ENCODE data around the gene TFG.
A peak's percentile ranks its signal among the peaks of the same experiment; 100 is the strongest.

TFG gene

GRCh38 chr3:100708644-100708988, 678 bp upstream of the TFG start:
- DNase-seq = no peak

GRCh38 chr3:100709842-100710260, 557 bp downstream of the TFG start:
- peak; percentile 4 for DNase-seq

GRCh38 chr3:100710261-100710968, 1.1 kb downstream of the TFG start:
- DNase-seq = no peak

GRCh38 chr3:100715176-100715575, 5.9 kb downstream of the TFG start:
- DNase-seq = no peak

GRCh38 chr3:100717063-100717462, 7.8 kb downstream of the TFG start:
- no peak for DNase-seq

GRCh38 chr3:100717637-100718487, 8.6 kb downstream of the TFG start:
- DNase-seq = no peak

- DNase-seq = no peak
These were observed 9.8 kb downstream of the TFG start for GRCh38 chr3:100719136-100719535.

GRCh38 chr3:100720426-100720825, 11.1 kb downstream of the TFG start:
- no peak for DNase-seq

GRCh38 chr3:100725935-100726513, 16.7 kb downstream of the TFG start:
- DNase-seq = no peak

GRCh38 chr3:100726706-100727105, 17.4 kb downstream of the TFG start:
- DNase-seq = no peak

- no peak for DNase-seq
These were observed 21.2 kb downstream of the TFG start for GRCh38 chr3:100730524-100730923.

- DNase-seq = no peak
These were observed 23.1 kb downstream of the TFG start for GRCh38 chr3:100732435-100732834.

GRCh38 chr3:100737334-100737733, 28.0 kb downstream of the TFG start:
- DNase-seq = no peak

GRCh38 chr3:100740207-100740606, 30.9 kb downstream of the TFG start:
- DNase-seq = no peak

GRCh38 chr3:100743535-100743934, 34.2 kb downstream of the TFG start:
- no peak for DNase-seq

GRCh38 chr3:100744671-100745070, 35.4 kb downstream of the TFG start:
- no peak for DNase-seq

GRCh38 chr3:100745617-100746016, 36.3 kb downstream of the TFG start:
- DNase-seq = no peak

GRCh38 chr3:100746092-100746491, 36.8 kb downstream of the TFG start:
- DNase-seq = no peak

GRCh38 chr3:100748220-100748619, 38.9 kb downstream of the TFG start:
- no peak for DNase-seq

- no peak for DNase-seq
These were observed 39.7 kb downstream of the TFG start for GRCh38 chr3:100748967-100749366.

GRCh38 chr3:100753846-100754245, 44.6 kb downstream of the TFG start:
- DNase-seq = no peak

- DNase-seq = no peak
These were observed 45.5 kb downstream of the TFG start for GRCh38 chr3:100754563-100755334.

GRCh38 chr3:100756441-100756840, 47.1 kb downstream of the TFG start:
- no peak for DNase-seq
